ENCODE measurements around the gene TBC1D12. TPM values are rescaled to one million over a fixed set of nuclear protein-coding genes. Genes with fewer than 3 reads are reported as not detected.

Gene TBC1D12
- total RNA-seq, 2 donors from 2014 or later: 13.8 to 22.3 TPM

- intact Hi-C loops (cut with DNase I): loop anchor here (2.0 to 10.0 kb wide), 2 partner anchors 42 to 84 kb away; partner anchors contain the start of gene TBC1D12
- H3K4me1 ChIP-seq (replicated peaks): no peaks in the 10 kb centered on the region
- DNase-seq (ENCODE audit: low spot score): peak; percentile 56
- TF ChIP-seq CTCF (IDR thresholded peaks at IDR 0.05): no peak
- TF ChIP-seq POLR2AphosphoS5 (IDR thresholded peaks at IDR 0.05): peak; percentile 40
- H3K4me3 ChIP-seq: no peak overlapping the region
- 72% methylated on average over 4 of the region's 4 CpGs for WGBS
- no peak overlapping the region for H3K27ac ChIP-seq
- no peaks in the 10 kb centered on the region for H3K9me3 ChIP-seq
- H3K27me3 ChIP-seq (replicated peaks; ENCODE audit: insufficient read depth): no peaks in the 10 kb centered on the region
- no peaks in the 10 kb centered on the region for H3K36me3 ChIP-seq
These were observed 41.1 kb upstream of the TBC1D12 start for GRCh38 chr10:94361171-94361794.

GRCh38 chr10:94362360-94363250 lies 39.7 kb upstream of the TBC1D12 start, which contains the start of gene NOC3L:
NOC3L (minus strand) TSS chr10:94362939; CDS start chr10:94362838, 101 bp downstream.
- intact Hi-C loops (cut with DNase I): loop anchor here (2.0 to 10.0 kb wide), 2 partner anchors 82 to 446 kb away; no protein-coding TSS in a partner anchor
- peak; percentile 93 for DNase-seq (ENCODE audit: low spot score)
- TF ChIP-seq CTCF (IDR thresholded peaks at IDR 0.05): peak; percentile 84 to 96 (median 86)
- peak; percentile 89 for TF ChIP-seq POLR2AphosphoS5 (IDR thresholded peaks at IDR 0.05)
- peak; percentile 16 for TF ChIP-seq POLR2A (IDR thresholded peaks at IDR 0.05)
- under 1% methylated on average over 55 of the region's 55 CpGs for WGBS
- Histone ChIP-seq H3K4me3 (peak within 1 kb of the TSS; percentile 37 to 58), H3K27ac (peak within 1 kb of the TSS; percentile 18 to 39), H3K36me3 (no peaks in the 10 kb centered on the region), H3K27me3 (replicated peaks; ENCODE audit: insufficient read depth) (no peaks in the 10 kb centered on the region), H3K9me3 (no peaks in the 10 kb centered on the region), H3K4me1 (replicated peaks) (no peaks in the 10 kb centered on the region)

- Histone ChIP-seq H3K27me3 (replicated peaks; ENCODE audit: insufficient read depth) (no peaks in the 10 kb centered on the region), H3K4me1 (replicated peaks) (no peaks in the 10 kb centered on the region), H3K4me3 (peak overlapping the region; percentile 37 to 58), H3K27ac (peak overlapping the region; percentile 18 to 39), H3K9me3 (no peaks in the 10 kb centered on the region), H3K36me3 (no peaks in the 10 kb centered on the region)
- 48% methylated on average over 8 of the region's 8 CpGs for WGBS
- TF ChIP-seq POLR2A (IDR thresholded peaks at IDR 0.05) (no peak), CTCF (IDR thresholded peaks at IDR 0.05) (no peak), POLR2AphosphoS5 (IDR thresholded peaks at IDR 0.05) (no peak)
- intact Hi-C loops (cut with DNase I): loop anchor here (2.0 to 10.0 kb wide), 2 partner anchors 82 to 446 kb away; no protein-coding TSS in a partner anchor
- no peak for DNase-seq (ENCODE audit: low spot score)
These were observed 39.1 kb upstream of the TBC1D12 start for GRCh38 chr10:94363251-94363565.

GRCh38 chr10:94364482-94364881 lies 37.9 kb upstream of the TBC1D12 start:
- DNase-seq (ENCODE audit: low spot score): no peak
- Histone ChIP-seq H3K4me3 (no peak overlapping the region), H3K4me1 (replicated peaks) (no peaks in the 10 kb centered on the region), H3K27ac (no peak overlapping the region), H3K27me3 (replicated peaks; ENCODE audit: insufficient read depth) (no peaks in the 10 kb centered on the region), H3K9me3 (no peaks in the 10 kb centered on the region), H3K36me3 (no peaks in the 10 kb centered on the region)
- WGBS: 76% methylated on average over 1 of the region's 1 CpG
- TF ChIP-seq POLR2A (IDR thresholded peaks at IDR 0.05) (no peak), POLR2AphosphoS5 (IDR thresholded peaks at IDR 0.05) (no peak), CTCF (IDR thresholded peaks at IDR 0.05) (no peak)
- intact Hi-C loops (cut with DNase I): loop anchor here (10.0 kb wide), 1 partner anchor 80 kb away; no protein-coding TSS in a partner anchor

Data from prostate gland (tissue), 2 donors.